HG03378 (cell line): Measurements from ENCODE around the gene LSM12.
"Not testable (repeated sequence)": the region's sequence is repeated elsewhere in the genome, so short reads cannot be mapped to it uniquely, and the experiment has no call there.

Experiments used
- ATAC-seq: cut with Tn5 transposase; IDR thresholded peaks from one replicate; pipeline ENCODE4 v1.9.1; 2021; ENCODE audit warnings: mild to moderate bottlenecking, moderate library complexity; ENCODE audit not compliant: unreplicated experiment

The LSM12 gene

GRCh38 chr17:44008205-44008909, 58.1 kb downstream of the LSM12 start:
- no peak for ATAC-seq

- no peak for ATAC-seq
Measured at GRCh38 chr17:44007346-44008204, 58.9 kb downstream of the LSM12 start.

DNA sequence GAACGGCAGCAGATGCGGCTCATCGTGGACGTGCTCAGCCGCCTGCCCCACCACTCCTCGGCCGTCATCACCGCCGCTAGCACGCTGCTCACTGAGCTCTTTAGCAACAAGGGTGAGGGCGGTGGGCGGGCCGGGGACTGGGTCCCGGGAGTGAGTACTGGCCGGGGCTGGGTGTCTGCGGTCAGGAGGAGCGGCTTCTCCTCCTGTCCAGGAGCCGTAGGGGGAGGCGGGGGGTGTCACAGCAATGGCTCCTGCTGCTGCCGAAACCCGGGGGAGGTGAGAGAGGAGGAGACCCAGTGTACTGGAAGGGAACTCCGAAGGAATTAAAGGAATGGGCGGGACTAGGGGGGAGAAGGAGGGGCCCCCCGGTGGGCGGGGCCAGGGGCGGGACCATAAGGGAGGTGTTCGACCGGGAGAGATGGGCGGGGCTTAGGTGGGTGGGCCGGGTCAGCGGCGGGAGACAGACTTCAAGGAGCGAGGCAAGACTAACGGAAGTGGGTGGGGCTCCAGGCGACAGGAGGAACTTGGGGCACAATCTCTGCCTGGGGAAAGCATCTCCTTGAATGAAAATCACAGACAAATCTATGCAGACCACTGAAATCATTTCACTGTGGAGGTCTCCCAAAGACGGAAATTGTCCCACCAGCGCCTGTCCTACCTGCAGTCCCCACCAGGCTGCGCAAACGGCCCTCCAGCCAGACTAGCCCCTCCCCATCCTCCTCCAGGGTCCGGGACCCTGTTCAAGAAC, 59.7 kb downstream of the LSM12 start:
- ATAC-seq: no peak

DNA sequence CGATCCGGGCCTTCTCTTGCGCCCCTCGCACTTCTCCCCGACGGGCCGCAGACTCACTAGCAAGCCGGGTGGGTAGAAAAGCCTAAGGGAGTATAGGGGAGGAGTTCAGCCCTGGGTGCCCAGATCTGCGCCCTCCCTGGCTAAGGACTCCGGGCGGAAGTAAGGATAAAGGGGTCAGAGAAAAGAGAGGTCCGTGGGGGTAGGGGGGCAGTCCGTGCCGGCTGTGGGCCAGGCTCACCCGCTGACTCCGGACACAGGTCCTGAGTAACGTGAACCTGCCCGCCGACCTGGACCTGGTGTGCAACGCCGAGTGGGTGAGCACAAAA, 60.2 kb downstream of the LSM12 start:
- ATAC-seq: no peak

- no peak for ATAC-seq
Measured at GRCh38 chr17:44005527-44006271, 60.8 kb downstream of the LSM12 start.

DNA sequence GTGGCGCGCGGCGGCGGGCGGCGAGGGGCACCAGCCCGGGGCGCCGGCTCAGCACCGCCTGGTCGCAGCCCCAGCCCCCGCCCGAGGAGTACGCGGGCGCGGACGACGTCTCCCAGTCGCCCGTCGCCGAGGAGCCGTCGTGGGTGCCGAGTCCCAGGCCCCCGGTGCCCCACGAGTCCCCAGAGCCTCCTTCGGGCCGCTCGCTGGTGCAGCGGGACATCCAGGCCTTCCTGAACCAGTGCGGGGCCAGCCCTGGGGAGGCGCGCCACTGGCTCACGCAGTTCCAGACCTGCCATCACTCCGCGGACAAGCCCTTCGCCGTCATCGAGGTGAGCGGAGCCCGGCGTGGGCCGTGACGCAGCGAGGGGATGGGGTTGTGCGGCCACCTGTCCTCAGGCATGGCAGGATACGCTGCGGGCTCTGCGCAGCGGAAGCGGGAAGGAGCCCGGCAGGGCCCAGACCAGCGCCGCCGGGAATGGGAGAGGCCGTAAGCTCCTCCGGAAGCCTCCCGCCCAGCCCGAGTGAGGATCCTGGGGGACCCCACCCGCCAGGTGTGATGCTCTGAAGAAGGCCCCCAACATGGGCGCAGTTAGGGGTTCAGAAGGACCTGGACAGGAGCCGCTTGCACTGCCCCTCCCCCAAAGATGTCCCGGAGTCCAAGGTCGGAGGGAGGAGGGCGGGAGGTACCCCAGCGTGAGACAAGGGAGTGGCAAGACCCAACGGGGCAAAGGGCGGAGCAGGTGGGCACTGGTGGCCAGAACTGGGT, 61.5 kb downstream of the LSM12 start:
- no peak for ATAC-seq

- no peak for ATAC-seq
Measured at GRCh38 chr17:44004077-44004760, 62.3 kb downstream of the LSM12 start, which contains the start of gene NAGS. Gene NAGS, plus strand, starts transcription at chr17:44004622. Its CDS starts 42 bp downstream, at chr17:44004664.

DNA sequence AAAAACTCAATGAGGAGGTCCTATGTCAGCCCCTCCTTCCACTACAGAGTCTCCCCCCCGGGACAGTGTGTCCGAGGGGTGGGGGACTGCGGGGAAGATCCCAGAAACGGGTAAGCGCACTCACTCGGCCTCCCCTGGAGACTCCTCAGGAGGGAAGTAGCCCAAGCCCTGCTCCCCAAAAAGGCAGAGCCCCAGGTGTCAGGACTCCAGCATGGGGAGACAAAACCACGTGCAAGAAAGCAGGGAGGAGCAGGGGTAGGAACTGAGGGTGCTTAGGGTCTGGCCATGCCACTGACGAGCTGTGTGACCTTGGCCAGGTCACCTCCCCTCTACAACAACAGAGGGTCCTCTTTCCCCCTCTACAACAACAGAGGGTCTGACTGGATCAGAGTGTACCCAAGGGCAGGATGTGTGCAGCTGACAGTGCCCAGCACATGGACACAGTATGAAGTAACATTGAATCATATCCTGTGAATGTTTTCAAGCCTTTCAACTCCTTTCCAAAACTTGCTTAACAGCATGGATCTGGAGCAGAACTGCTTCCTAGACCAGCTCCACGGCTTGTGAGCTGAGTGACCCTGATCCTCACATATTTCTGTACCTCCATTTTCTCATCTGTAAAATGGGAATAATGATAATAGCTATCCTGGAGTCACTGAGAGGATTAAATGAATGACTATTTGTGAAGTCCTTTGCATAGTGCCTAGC, 64.2 kb downstream of the LSM12 start:
- no peak for ATAC-seq

DNA sequence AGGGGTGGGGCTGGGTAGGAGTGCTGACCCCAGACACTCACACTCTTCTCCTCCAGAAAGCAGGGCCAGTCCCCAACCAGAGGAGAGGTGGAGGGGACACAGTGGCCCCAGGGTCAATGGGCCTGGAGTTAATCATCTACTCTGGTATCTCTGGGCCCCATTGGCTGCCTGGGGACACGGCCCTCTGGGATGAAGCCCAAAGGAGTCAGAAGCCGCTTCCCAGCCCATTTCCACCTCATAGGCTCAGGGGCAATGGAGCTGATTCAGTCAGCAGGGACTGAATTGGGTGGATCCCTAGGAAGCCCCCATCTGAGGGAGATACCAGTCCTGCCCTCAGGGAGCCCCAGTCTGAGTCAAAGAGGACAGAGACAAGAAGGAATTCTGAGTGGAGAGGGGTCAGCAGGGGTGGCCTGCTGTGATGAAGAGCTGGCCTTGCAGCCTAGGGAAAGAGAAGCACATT, 65.0 kb downstream of the LSM12 start:
- ATAC-seq: no peak

DNA sequence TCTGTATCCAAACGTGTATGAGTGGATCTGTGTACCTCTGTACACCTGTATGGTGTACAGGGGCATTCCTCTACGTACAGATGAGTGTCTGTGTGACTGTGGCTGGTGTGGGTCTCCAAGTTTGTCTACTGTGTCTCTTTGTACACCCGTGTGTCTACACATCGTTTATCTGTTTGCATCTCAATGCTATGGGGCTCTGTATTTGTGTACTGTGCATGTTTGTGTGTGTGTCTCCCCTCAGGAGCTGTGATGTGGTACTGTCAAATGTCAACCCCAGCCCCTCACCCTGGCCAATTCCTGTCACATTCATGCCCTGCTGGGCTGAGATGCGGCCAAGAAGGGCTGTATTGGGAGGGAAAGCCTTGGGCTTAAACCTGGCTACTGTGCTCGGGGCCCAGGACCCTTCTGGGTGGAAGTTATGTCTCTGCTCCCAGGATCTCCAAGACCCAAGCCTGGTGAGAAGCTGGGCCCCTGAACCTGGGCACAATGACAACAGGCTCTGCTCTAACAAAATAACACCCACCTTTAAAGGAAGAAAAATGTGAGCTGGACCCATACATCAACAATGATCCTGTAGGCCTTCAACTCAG, 65.5 kb downstream of the LSM12 start:
- ATAC-seq: no peak

DNA sequence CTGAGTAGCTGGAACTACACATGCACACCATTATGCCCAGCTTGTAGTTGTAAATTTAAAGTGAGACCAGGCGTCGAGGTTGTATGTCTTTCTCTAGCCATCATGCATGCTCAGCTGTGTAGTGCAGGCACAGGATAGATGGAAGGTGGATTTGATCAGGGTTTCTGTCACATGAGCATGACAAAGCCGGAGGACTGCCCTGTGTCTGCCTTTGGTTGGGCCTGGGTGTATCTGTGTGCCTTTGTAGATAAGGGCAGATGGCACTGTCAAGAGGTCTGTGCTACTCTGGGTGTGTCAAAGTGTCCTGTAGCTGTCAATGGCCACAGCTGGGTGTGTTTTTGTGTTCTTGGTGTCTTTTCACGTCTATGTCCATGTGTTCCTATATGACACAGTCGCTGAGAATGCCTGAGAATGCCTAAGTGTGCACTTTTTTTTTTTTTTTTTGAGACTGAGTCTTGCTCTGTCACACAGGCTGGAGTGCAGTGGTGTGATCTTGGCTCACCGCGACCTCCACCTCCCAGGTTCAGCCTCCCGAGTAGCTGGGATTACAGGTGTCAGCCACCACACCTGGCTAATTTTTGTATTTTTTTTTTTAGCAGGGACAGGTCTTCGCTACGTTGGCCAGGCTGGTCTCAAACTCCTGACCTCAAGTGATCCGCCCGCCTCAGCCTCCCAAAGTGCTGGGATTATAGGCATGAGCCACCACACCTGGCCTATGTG, 66.2 kb downstream of the LSM12 start:
- ATAC-seq: no peak

DNA sequence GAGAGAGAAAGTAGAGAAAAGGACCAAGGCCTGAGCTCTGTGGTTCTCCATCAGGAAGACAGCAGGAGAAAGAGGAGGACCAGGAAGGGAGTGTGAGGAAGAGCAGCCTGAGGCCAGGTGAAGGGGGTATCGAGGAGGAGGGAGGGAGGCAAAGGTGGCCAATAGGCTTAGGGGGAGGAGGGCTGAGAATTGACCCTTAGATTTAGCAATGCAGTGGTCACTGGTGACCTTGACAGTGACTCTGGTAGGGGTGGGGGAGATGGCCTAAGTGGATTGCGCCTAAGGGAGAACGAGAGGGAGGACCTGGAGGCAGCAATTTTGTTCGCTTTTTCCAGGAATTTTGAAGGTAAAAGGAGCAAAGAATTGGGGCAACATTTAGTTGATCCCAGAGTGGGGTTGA, 67.4 kb downstream of the LSM12 start:
- no peak for ATAC-seq

DNA sequence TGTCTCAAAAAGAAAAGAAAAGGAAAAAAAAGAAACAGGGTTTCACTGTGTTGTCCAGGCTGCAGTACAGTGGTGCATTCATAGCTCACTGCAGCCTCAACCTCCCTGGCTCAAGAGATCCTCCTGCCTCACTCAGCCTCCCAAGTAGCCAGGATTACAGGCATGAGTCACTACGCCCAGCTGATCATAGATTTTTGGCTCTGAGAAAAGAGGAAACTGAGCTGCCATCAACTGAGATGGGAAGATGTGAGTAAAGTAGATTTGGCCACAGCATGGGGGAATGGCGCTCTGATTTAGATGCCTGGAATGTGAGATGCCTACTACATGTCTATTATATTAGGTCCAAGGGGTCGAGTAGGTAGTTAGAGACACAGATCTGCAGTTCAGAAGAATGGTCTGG, 67.9 kb downstream of the LSM12 start:
- ATAC-seq: no peak

DNA sequence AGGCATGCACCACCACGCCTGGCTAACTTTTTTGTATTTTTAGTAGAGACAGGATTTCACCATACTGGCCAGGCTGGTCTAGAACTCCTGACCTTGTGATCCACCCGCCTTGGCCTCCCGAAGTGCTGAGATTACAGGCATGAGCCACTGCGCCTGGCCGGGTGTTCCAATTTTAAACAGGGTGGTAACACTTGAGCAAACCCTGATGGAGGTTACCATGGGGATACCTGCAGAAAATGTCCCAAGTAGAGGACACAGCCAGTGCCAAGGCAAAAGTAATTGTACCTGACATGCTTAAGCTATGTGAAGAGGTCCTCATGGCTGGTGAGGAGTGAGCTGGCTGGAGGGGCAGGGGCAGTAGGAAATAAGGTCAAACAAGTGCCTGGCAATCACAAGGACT, 69.3 kb downstream of the LSM12 start:
- ATAC-seq: not testable (repeated sequence)

- no peak for ATAC-seq
Measured at GRCh38 chr17:43995150-43995471, 71.4 kb downstream of the LSM12 start.

GRCh38 chr17:43994272-43995149, 72.0 kb downstream of the LSM12 start:
- ATAC-seq: no peak

DNA sequence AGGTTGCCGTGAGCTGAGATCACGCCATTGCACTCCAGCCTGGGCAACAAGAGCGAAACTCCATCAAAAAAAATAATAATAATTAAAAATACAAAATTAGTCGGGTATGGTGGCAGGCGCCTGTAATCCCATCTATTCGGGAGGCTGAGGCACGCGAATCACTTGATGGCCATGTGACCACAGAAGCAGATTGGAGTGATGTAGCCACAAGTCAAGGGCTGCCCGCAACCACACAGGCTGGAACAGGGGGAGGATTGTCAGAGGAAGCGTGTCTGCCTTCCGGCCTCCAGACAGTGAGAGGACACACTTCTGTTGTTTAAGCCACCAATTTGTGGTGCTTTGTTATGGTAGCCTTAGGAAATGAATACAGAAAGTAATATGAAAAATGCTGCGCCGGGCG, 73.8 kb downstream of the LSM12 start:
- ATAC-seq: no peak
